ENCODE results near the gene CLEC10A. TPM values are rescaled to one million over a fixed set of nuclear protein-coding genes. Genes with fewer than 3 reads are reported as not detected.
A peak's percentile ranks its signal among the peaks of the same experiment; 100 is the strongest.

The CLEC10A gene
- total and polyA plus RNA-seq, 2 donors (not counting 3 experiments of a cell fraction or from before 2014, with no cell fraction given), result 0.14 TPM; not detected in 1

DNA sequence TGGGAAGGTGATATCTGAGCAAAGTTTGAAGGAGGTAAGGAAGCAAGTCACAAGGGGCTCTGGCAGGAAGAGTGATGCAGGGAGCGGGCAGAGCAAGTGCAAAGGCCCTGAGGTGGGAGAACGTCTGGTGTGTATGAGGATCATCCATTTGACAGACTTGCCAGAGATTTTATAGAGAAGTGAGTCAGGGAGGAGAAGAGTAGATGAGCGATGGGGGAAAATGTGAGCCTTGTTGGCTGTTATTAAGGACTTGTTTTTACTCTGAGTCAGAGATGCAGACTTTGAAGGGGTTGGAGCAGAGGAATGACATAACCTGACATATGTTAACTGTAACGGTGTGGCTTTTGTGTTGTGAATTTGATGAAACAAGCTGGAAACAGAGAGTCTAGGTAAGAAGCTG lies 3.5 kb upstream of the CLEC10A start:
- Histone ChIP-seq H3K4me1 (ENCODE audit: control insufficient read depth, extremely low read depth, insufficient read depth, low read length) (peaks cover 5% of the 10 kb centered on the region), H3K4me2 (ENCODE audit: insufficient read depth, low read length) (no peak overlapping the region)
- no TSS peak for BruUV-seq (replicated peaks)

DNA sequence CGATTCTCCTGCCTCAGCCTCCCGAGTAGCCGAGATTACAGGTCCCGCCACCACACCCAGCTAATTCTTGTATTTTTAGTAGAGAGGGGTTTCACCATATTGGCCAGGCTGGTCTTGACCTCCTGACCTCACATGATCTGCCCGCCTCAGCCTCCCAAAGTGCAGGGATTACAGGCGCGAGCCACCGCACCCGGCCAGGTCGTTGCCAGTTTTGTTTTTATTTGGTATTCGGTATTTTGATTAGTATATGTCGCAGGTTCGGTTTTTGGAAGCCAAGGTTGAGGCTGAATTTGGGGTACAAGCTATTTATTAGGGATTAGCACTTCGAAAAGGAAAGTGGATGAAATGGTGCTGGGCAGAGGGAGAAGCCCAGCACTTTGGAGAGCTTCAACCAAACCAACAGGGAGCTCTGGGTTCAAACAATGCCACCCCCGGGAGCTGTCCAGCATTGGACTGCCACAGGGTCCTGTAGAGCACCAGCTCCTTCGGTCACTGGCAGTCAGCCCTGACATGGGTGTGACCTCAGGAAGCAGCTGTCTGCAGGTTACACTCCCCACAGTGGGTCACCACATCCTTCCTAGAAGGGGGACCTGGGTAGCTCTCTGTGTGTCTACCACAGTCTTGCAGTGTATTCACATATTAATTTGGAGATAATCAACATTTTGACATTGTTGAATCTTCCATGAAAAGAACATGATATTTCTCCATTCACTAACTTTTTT lies 1.5 kb upstream of the CLEC10A start:
- no peaks in the 10 kb centered on the region for H3K9me1 ChIP-seq (replicated peaks; ENCODE audit: control insufficient read depth, extremely low read depth, insufficient read depth, low read length)

More for the DNA sequence above, 3.5 kb upstream of the CLEC10A start:
- no peak for TF ChIP-seq GATA2 (IDR thresholded peaks at IDR 0.05; ENCODE audit: insufficient read depth, insufficient read length, low read depth, low read length)
- TF ChIP-seq JUN (IDR thresholded peaks at IDR 0.05; ENCODE audit: borderline replicate concordance, insufficient read depth, insufficient read length, low read depth), result no peak
- no peak for TF ChIP-seq POLR2AphosphoS5 (IDR thresholded peaks at IDR 0.05; ENCODE audit: insufficient read depth, low read depth, low read length)
- TF ChIP-seq, protein P1, sequence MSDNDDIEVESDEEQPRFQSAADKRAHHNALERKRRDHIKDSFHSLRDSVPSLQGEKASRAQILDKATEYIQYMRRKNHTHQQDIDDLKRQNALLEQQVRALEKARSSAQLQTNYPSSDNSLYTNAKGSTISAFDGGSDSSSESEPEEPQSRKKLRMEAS (IDR thresholded peaks at IDR 0.05; ENCODE audit: insufficient read depth, insufficient read length), result no peak
- no peak for TF ChIP-seq POLR2A (IDR thresholded peaks at IDR 0.05; ENCODE audit: low read depth, low read length)
- no peak for TF ChIP-seq EZH2 (IDR thresholded peaks at IDR 0.05; ENCODE audit: borderline replicate concordance, low read depth, low read length, severe bottlenecking)
- H3K27me3 ChIP-seq (ENCODE audit: control insufficient read depth in 2 of 2, insufficient read depth in 2 of 2, low read length in 2 of 2), result no peaks in the 10 kb centered on the region
- DNase-seq (ENCODE audit: low read depth, low spot score), result peak; percentile 59
- no peak overlapping the region for H3K4me3 ChIP-seq (replicated peaks in 1 of 3; ENCODE audit: insufficient read depth in 1 of 3, low read depth in 1 of 3, low read length in 3 of 3)
- ChIA-PET CTCF (interaction anchor here (1.2 to 1.6 kb wide), 2 partner anchors 10 to 31 kb away, joined by 4 read pairs; no protein-coding TSS in a partner anchor), POLR2A (no interaction called here)
- no peak overlapping the region for H3K27ac ChIP-seq (ENCODE audit: insufficient read depth, low read depth, low read length)
- no peak overlapping the region for H2AFZ ChIP-seq (ENCODE audit: low read depth, low read length)
- no peaks in the 10 kb centered on the region for H3K36me3 ChIP-seq (ENCODE audit: control insufficient read depth in 2 of 2, extremely low read depth in 1 of 2, insufficient read depth in 2 of 2, low read length in 2 of 2)
- H3K79me2 ChIP-seq (ENCODE audit: control insufficient read depth, insufficient read depth, low read length), result no peaks in the 10 kb centered on the region
- H3K9ac ChIP-seq (replicated peaks; ENCODE audit: extremely low read depth, insufficient read depth, low read length), result no peak overlapping the region
- no peaks in the 10 kb centered on the region for H3K9me1 ChIP-seq (replicated peaks; ENCODE audit: control insufficient read depth, extremely low read depth, insufficient read depth, low read length)
- dilution Hi-C loops (cut with MboI; ENCODE audit: extremely low pct_ligation_motif_present, low sequenced_read_pairs), result no loop called here
- no peak for FAIRE-seq
- intact Hi-C loops (cut with micrococcal nuclease), result no loop called here
- no peaks in the 10 kb centered on the region for H4K20me1 ChIP-seq (replicated peaks; ENCODE audit: control insufficient read depth, extremely low read depth, insufficient read depth, low read length)
- H3K9me3 ChIP-seq (replicated peaks; ENCODE audit: control insufficient read depth, insufficient read depth, low read length), result no peaks in the 10 kb centered on the region

More for the DNA sequence above, 1.5 kb upstream of the CLEC10A start:
- Histone ChIP-seq H3K9me3 (replicated peaks; ENCODE audit: control insufficient read depth, insufficient read depth, low read length) (no peaks in the 10 kb centered on the region), H3K27me3 (ENCODE audit: control insufficient read depth in 2 of 2, insufficient read depth in 2 of 2, low read length in 2 of 2) (no peaks in the 10 kb centered on the region), H3K27ac (ENCODE audit: insufficient read depth, low read depth, low read length) (no peak overlapping the region), H4K20me1 (replicated peaks; ENCODE audit: control insufficient read depth, extremely low read depth, insufficient read depth, low read length) (no peaks in the 10 kb centered on the region), H3K36me3 (ENCODE audit: control insufficient read depth in 2 of 2, extremely low read depth in 1 of 2, insufficient read depth in 2 of 2, low read length in 2 of 2) (no peaks in the 10 kb centered on the region), H2AFZ (ENCODE audit: low read depth, low read length) (no peak overlapping the region), H3K4me2 (ENCODE audit: insufficient read depth, low read length) (no peak overlapping the region), H3K4me1 (ENCODE audit: control insufficient read depth, extremely low read depth, insufficient read depth, low read length) (peaks cover 5% of the 10 kb centered on the region), H3K9ac (replicated peaks; ENCODE audit: extremely low read depth, insufficient read depth, low read length) (no peak overlapping the region), H3K79me2 (ENCODE audit: control insufficient read depth, insufficient read depth, low read length) (no peaks in the 10 kb centered on the region), H3K4me3 (replicated peaks in 1 of 3; ENCODE audit: insufficient read depth in 1 of 3, low read depth in 1 of 3, low read length in 3 of 3) (no peak overlapping the region)
- no TSS peak for BruUV-seq (replicated peaks)
- ChIA-PET CTCF (interaction anchor here (0.6 to 2.1 kb wide), 7 partner anchors 13 to 161 kb away, joined by 3 to 9 read pairs (median 4); no protein-coding TSS in a partner anchor), POLR2A (no interaction called here)
- TF ChIP-seq, protein P1 (IDR thresholded peaks at IDR 0.05; ENCODE audit: insufficient read depth, insufficient read length), result no peak
- TF ChIP-seq MYC (IDR thresholded peaks at IDR 0.05; ENCODE audit: low read depth, low read length) (no peak), JUN (IDR thresholded peaks at IDR 0.05; ENCODE audit: borderline replicate concordance, insufficient read depth, insufficient read length, low read depth) (no peak), FOS (IDR thresholded peaks at IDR 0.05; ENCODE audit: borderline replicate concordance, insufficient read depth, low read length) (no peak), POLR2A (IDR thresholded peaks at IDR 0.05; ENCODE audit: low read depth, low read length) (no peak), GATA2 (IDR thresholded peaks at IDR 0.05; ENCODE audit: insufficient read depth, insufficient read length, low read depth, low read length) (no peak)
- FAIRE-seq (no peak), DNase-seq (ENCODE audit: low read depth, low spot score) (no peak)
- dilution Hi-C loops (cut with MboI; ENCODE audit: extremely low pct_ligation_motif_present, low sequenced_read_pairs) (no loop called here), intact Hi-C loops (cut with micrococcal nuclease) (no loop called here)

Data from endothelial cell of umbilical vein (primary cell).